HAP-1 (cell line): ENCODE results near the gene EXOSC3.
"Not testable (repeated sequence)": the region's sequence is repeated elsewhere in the genome, so short reads cannot be mapped to it uniquely, and the experiment has no call there.

Source experiments
- DNase-seq, 2 experiments: peaks; one replicate each; pipeline ENCODE4 v3.0.0-alpha.2; 2016 to 2020; ENCODE audit warnings: low spot score in 2 of 2
- H3K27me3 ChIP-seq: fragments of 250-450 bp; sonication (Bioruptor Pico); 2 replicates; pipeline ENCODE4 v1.5.1; 2020; ENCODE audit warnings: low read depth, mild to moderate bottlenecking, moderate library complexity
- H3K36me3 ChIP-seq: fragments of 250-450 bp; sonication (Bioruptor Pico); replicated peaks from 2 replicates; pipeline ENCODE4 v1.5.1; 2020; ENCODE audit warnings: mild to moderate bottlenecking
- H3K4me1 ChIP-seq: fragments of 250-450 bp; sonication (Bioruptor Pico); 2 replicates; pipeline ENCODE4 v1.5.1; 2020; ENCODE audit warnings: mild to moderate bottlenecking
- H3K4me3 ChIP-seq: fragments of 250-450 bp; sonication (Bioruptor Pico); 2 replicates; pipeline ENCODE4 v1.5.1; 2020; ENCODE audit warnings: mild to moderate bottlenecking, moderate library complexity
- H3K9me3 ChIP-seq: fragments of 250-450 bp; sonication (Bioruptor Pico); 2 replicates; pipeline ENCODE4 v1.5.1; 2020; ENCODE audit warnings: mild to moderate bottlenecking, moderate library complexity
- in situ Hi-C: fragments of 300-500 bp; cut with MboI; formaldehyde crosslinking; loops from 3 replicates; pipeline ENCODE4 v1.14.3; 2020; ENCODE audit warnings: low sequenced_read_pairs, inconsistent platforms, mixed read lengths

The EXOSC3 gene

DNA sequence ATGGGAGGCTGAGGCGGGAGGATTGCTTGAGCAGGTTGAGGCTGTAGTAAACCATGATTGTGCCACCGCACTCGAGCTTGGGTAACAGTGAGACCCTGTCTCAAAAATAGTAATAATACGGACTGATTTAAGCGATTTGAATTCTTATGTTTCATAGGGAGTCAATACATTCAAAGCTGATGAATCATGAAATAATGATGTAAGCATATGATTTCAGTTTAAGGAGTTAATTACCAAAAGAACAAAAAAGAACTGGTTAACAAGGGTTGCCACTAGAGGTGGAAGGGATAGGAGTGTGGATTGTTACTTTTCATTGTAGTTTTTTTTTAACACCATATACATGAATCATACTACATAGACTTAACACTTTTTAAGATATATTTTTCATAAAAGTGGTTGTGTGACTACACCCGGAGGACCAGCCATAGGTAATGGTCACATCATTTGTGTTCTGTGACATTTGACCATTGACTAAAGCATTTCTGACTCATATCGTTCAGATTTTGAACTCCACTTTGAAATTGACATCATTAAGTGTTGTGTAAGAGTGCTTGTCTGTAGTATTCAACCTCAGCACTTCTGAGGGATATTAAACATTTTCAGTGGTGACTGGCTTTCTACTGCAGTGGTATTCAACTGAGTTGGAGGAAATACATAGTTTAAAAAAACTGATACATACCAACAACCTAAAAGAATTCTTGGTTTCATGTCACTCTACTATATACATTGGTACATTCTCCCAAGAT is 24.3 kb downstream of the EXOSC3 start:
- Histone ChIP-seq H3K27me3 (no peaks in the 10 kb centered on the region), H3K4me3 (no peak overlapping the region), H3K36me3 (peaks cover 3% of the 10 kb centered on the region; the same call in 1 of the 2 replicates), H3K4me1 (no peaks in the 10 kb centered on the region), H3K9me3 (no peaks in the 10 kb centered on the region; the same call in 1 of the 2 replicates)
- in situ Hi-C loops, result no loop called here
- DNase-seq, result no peak

- peaks cover 3% of the 10 kb centered on the region; the same call in 1 of the 2 replicates for H3K4me1 ChIP-seq
- no peaks in the 10 kb centered on the region for H3K36me3 ChIP-seq
- in situ Hi-C loops, result loop anchor here (10.0 kb wide), 1 partner anchor 164 kb away; the partner anchor contains the start of gene TOMM5
- no peaks in the 10 kb centered on the region; the same call in 1 of the 2 replicates for H3K9me3 ChIP-seq
- DNase-seq, result no peak
- H3K27me3 ChIP-seq, result no peaks in the 10 kb centered on the region
- H3K4me3 ChIP-seq, result no peak overlapping the region
These were observed 26.1 kb downstream of the EXOSC3 start for GRCh38 chr9:37758747-37759146.

GRCh38 chr9:37753489-37754190 is 31.2 kb downstream of the EXOSC3 start, which contains the start of gene TRMT10B:
TSS of gene TRMT10B (plus strand) at chr9:37753805. CDS start at chr9:37761932, 8,127 bp downstream.
- no peaks in the 10 kb centered on the region for H3K27me3 ChIP-seq
- peaks cover 3% of the 10 kb centered on the region; the same call in 1 of the 2 replicates for H3K9me3 ChIP-seq
- peak; percentile 60 to 81 for DNase-seq
- H3K36me3 ChIP-seq, result no peaks in the 10 kb centered on the region
- H3K4me3 ChIP-seq, result peak within 1 kb of the TSS; percentile 71
- H3K4me1 ChIP-seq, result peaks cover 7% of the 10 kb centered on the region; the same call in 1 of the 2 replicates
- in situ Hi-C loops, result loop anchor here (10.0 kb wide), 1 partner anchor 159 kb away; the partner anchor contains the start of gene TOMM5

- in situ Hi-C loops, result loop anchor here (10.0 kb wide), 1 partner anchor 158 kb away; the partner anchor contains the start of gene TOMM5
- Histone ChIP-seq H3K4me1 (peaks cover 7% of the 10 kb centered on the region; the same call in 1 of the 2 replicates), H3K9me3 (peaks cover 3% of the 10 kb centered on the region; the same call in 1 of the 2 replicates), H3K27me3 (no peaks in the 10 kb centered on the region), H3K4me3 (peak overlapping the region; percentile 71), H3K36me3 (no peaks in the 10 kb centered on the region)
- DNase-seq, result peak in 1 of 2 experiments; percentile 23
These were observed 32.0 kb downstream of the EXOSC3 start for GRCh38 chr9:37752642-37753488.

DNA sequence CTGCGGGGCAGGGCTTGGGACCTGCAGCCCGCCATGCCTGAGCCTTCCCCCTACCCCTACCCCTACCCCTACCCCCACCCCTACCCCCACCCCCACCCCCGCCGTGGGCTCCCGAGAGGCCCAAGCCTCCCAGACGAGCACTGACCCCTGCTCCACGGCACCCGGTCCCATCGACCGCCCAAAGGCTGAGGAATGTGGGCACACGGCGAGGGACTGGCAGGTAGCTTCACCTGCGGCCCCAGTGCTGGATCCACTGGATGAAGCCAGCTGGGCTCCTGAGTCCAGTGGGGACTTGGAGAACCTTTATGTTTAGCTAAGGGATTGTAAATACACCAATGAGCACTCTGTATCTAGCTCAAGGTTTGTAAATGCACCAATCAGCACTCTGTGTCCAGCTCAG is 32.8 kb downstream of the EXOSC3 start:
- H3K4me1 ChIP-seq, H3K4me3 ChIP-seq, H3K9me3 ChIP-seq, DNase-seq, H3K36me3 ChIP-seq, H3K27me3 ChIP-seq: not testable (repeated sequence)
- in situ Hi-C loops, result loop anchor here (10.0 kb wide), 1 partner anchor 157 kb away; the partner anchor contains the start of gene TOMM5

- H3K4me1 ChIP-seq, H3K36me3 ChIP-seq, H3K4me3 ChIP-seq, H3K9me3 ChIP-seq, DNase-seq, H3K27me3 ChIP-seq: not testable (repeated sequence)
- in situ Hi-C loops, result loop anchor here (10.0 kb wide), 1 partner anchor 157 kb away; the partner anchor contains the start of gene TOMM5
These were observed 33.2 kb downstream of the EXOSC3 start for GRCh38 chr9:37751704-37752103.

- Histone ChIP-seq H3K27me3 (no peaks in the 10 kb centered on the region), H3K9me3 (peaks cover 3% of the 10 kb centered on the region; the same call in 1 of the 2 replicates), H3K4me1 (peaks cover 7% of the 10 kb centered on the region; the same call in 1 of the 2 replicates), H3K36me3 (no peaks in the 10 kb centered on the region), H3K4me3 (no peak overlapping the region)
- in situ Hi-C loops, result loop anchor here (10.0 kb wide), 1 partner anchor 156 kb away; the partner anchor contains the start of gene TOMM5
- DNase-seq, result no peak
These were observed 33.7 kb downstream of the EXOSC3 start for GRCh38 chr9:37751186-37751585.

GRCh38 chr9:37749129-37749528 is 35.7 kb downstream of the EXOSC3 start:
- H3K36me3 ChIP-seq, result no peaks in the 10 kb centered on the region
- peaks cover 6% of the 10 kb centered on the region; the same call in 1 of the 2 replicates for H3K4me1 ChIP-seq
- no peaks in the 10 kb centered on the region for H3K27me3 ChIP-seq
- no peak for DNase-seq
- peaks cover 3% of the 10 kb centered on the region; the same call in 1 of the 2 replicates for H3K9me3 ChIP-seq
- H3K4me3 ChIP-seq, result no peak overlapping the region
- in situ Hi-C loops, result no loop called here

DNA sequence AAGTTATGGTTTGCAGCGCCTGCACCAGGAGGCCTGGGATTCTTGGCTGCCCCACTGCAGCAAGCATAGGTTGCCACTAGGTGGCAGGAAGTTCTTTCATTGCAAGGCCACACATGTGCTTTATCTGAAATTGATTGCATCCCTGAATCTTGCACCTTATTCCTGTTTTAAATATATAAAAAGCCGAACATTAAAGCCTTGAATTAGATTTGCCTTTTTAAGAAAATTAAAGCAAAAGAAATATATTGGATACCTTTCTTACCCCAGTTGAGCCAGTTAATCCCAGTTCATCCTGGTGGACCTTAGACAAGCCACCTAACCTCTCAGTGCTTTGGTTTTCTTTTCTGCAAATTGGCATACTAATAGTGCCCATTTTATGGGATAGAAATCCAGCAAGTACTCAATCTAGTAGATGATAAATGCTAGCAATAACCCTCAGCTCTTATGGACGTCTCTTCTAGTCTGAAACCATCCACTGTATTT is 37.6 kb downstream of the EXOSC3 start:
- Histone ChIP-seq H3K27me3 (no peaks in the 10 kb centered on the region), H3K4me3 (no peak overlapping the region), H3K9me3 (no peaks in the 10 kb centered on the region), H3K36me3 (no peaks in the 10 kb centered on the region), H3K4me1 (no peaks in the 10 kb centered on the region)
- DNase-seq, result peak; percentile 65 to 77
- in situ Hi-C loops, result no loop called here

DNA sequence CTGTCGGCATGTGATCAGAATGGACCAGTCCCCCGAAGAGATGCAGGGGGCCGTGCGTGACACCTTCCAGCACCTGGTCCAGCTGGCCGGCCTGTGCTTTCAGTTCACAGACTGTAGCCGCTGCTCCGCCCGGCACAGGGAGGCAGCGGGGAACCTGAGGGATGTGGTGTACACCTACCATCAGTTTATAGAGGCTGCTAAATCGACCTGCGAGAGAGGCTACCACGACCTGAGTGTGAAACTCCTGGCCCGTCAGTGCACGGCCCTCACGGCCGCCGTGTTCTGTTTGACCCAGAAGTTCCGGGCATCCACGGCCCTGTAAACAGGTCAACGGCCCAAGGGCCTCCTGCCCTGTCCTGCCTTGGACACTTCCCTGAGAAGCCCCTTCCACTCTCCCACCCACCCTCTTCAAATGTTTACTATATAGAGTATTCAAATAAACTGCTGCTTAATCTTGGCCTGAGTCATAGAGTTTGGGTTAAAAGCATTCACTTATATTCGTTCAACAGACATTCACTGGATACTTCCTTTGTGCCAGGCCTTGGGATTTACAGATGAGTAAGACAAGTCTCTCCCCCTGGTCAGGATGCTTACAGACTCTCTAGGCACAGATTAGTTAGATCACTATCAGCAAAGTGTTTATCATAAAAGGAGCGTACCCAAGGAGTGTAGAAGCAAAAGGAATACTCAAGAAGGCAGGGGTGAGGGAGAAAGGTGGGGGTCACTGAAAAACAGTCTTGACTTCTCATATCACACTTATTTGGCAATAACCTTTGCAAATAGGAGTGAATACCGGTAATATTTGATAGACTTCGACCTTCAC is 38.2 kb downstream of the EXOSC3 start:
- in situ Hi-C loops, result no loop called here
- no peaks in the 10 kb centered on the region for H3K36me3 ChIP-seq
- no peak for DNase-seq
- no peaks in the 10 kb centered on the region for H3K27me3 ChIP-seq
- no peaks in the 10 kb centered on the region for H3K9me3 ChIP-seq
- no peaks in the 10 kb centered on the region for H3K4me1 ChIP-seq
- H3K4me3 ChIP-seq, result no peak overlapping the region

- in situ Hi-C loops, result no loop called here
- Histone ChIP-seq H3K27me3 (no peaks in the 10 kb centered on the region), H3K9me3 (no peaks in the 10 kb centered on the region), H3K4me1 (no peaks in the 10 kb centered on the region), H3K4me3 (no peak overlapping the region), H3K36me3 (no peaks in the 10 kb centered on the region)
- DNase-seq, result no peak
These were observed 38.9 kb downstream of the EXOSC3 start for GRCh38 chr9:37745970-37746369.

DNA sequence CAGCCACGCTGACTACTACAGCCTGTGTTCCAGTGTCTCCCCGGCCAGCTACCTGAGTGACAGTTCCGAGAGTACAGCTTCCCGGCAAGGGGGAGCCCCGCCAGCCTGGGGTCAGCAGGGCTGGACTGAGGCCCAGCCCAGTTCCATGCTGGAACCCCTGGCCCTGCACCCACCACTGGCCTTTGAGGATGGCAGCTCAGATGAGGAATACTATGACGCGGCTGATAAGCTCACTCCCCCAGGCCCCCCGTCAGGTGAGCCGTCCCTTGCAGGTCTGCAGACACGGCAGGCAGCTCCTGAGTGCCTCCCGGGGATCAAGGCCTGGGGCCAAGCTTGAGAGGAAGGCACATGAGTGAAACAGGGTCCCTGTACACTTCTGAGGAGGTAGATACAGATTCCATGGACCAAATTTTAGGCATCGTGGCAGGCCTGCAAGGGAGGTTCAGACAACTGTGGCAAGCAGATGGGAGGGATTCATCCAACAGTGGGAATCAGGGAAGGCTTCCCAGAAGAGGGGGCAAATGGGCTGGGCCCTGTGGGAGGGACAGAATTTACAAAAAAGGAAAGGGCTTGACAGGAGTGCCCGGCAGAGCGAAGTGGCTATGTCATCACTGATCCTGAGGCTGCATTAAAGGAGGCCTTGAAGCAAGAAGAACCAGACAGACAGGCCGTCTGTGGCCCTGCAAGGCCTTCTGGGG is 44.1 kb downstream of the EXOSC3 start:
- H3K36me3 ChIP-seq, result no peaks in the 10 kb centered on the region
- H3K4me1 ChIP-seq, result no peaks in the 10 kb centered on the region
- in situ Hi-C loops, result no loop called here
- no peak overlapping the region for H3K4me3 ChIP-seq
- no peaks in the 10 kb centered on the region for H3K9me3 ChIP-seq
- DNase-seq, result no peak
- H3K27me3 ChIP-seq, result no peaks in the 10 kb centered on the region
